Activated CD8-positive, alpha-beta memory T cell treated with anti-CD3 and anti-CD28 coated beads for 1 hour (primary cell): ENCODE measurements around the gene UBAC2.

Experiments
- DNase-seq, 2 donors: peaks; one replicate each; pipeline ENCODE4 v3.0.0-alpha.2; 2020; ENCODE audit warnings: low read depth in 1 of 2; ENCODE audit errors: extremely low read depth in 1 of 2

UBAC2 gene

DNA sequence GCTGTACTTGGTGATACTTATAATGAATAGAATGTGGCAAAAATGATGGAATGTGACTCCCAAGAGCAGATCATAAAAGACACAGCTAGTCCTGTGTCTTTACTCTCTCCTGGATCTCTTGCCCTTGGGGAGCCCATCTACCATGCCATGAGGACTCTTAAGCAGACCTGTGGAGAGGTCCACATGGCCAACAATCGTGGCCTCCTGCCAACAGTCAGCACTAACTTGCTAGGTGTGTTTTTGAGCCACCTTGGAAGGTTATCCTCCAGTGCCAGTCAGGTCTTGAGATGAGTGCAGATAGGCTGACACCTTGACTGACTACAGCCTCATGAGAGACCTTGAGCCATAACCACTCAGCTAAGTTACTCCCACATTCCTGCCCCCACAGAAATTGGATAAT lies 128.8 kb downstream of the UBAC2 start:
- no peak for DNase-seq

DNA sequence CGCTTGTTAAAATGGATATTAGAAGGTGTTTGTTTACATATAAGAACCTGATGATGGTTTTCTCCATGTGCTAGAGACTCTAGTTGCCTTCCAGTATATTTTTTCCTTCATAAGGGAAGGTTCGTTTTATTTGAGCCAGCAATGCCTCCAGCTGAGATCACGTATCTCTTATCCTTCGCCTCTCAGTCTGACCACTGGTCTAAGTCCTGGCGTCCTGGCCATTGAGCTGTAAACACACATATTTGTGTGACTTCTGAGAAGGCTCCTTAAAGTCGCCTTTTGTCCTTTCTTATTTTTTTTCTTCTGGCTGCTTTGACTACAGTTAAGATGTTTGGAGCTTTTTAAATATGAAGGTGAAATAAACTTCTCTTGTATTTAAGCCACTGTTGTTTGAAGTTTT lies 130.3 kb downstream of the UBAC2 start:
- no peak for DNase-seq

DNA sequence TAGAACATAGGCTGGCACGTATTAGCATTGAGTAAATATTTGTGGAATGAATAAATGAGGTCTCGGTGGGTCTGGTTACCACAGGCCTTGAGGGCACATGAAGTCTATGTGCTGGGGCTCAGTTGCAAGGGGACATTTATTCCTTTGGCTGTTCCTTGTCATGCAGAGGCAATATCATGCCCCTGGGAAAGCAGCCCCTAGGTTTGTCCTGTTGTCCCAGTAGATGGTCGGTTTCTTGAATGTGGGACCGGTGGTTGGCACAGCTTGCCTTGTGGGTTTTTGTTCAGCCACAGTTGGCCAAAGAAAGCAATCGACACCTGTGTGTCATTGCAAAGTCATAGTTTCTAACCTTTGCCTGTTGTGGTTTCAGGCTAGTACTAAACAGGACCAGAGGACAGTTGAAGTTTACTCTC lies 131.2 kb downstream of the UBAC2 start:
- no peak for DNase-seq

DNA sequence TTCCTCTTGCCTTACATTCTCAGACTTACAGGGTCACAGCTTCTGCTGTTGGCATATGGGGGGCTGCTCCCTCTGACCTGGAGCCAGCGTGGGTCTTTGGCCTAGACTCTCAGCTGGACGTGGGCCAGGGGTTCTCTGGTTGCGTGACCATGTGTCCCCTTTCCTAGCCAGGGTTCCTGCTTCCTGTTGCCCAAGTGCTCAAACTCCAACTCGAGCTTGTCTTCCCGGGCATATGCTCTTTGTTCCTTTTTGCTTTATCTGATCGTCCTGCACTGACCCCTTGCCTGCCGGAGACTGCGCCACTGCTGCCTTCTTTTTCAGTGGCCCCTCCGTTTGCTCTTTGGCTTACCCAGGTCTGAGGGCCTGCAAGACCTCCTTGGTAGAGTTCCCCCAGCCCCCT lies 131.8 kb downstream of the UBAC2 start:
- DNase-seq, result no peak

DNA sequence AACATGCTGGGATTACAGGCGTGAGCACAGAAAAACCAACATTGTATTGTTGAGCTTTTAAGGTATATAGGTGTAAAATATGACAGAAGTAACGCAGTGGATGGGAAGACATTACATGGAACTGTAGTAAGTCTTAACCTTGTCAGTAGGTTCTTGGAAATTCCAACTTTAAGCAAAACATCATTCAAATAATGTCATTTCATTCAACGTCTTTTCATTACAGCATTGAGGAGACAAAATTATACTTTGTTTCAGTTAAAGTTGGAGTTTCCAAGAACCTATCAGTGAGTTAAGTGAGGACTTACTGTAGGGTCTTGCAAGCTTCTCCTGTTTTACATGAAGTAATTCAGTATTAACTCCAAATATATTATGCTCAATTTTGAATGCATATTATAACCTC lies 133.6 kb downstream of the UBAC2 start:
- DNase-seq, result no peak

DNA sequence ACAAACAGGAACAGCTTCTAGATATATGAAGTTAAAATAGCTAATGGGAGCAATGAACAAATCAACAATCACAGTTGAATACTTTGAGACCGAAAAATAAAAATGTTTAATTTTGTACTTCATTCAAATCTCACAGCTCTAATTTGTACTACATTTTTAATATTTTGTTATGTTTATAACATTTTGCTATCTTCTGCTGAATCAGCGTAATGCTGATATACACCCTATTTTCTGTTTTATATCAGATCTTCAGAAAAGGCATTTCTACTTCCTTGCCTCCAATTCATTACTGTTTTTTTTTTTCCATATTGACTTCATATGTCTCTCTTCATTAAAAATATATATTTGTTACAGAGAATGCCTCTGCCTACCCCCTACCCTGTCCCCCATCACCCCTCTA lies 134.4 kb downstream of the UBAC2 start:
- no peak for DNase-seq

- DNase-seq, result no peak
These were observed 134.9 kb downstream of the UBAC2 start for GRCh38 chr13:99335603-99336002.

DNA sequence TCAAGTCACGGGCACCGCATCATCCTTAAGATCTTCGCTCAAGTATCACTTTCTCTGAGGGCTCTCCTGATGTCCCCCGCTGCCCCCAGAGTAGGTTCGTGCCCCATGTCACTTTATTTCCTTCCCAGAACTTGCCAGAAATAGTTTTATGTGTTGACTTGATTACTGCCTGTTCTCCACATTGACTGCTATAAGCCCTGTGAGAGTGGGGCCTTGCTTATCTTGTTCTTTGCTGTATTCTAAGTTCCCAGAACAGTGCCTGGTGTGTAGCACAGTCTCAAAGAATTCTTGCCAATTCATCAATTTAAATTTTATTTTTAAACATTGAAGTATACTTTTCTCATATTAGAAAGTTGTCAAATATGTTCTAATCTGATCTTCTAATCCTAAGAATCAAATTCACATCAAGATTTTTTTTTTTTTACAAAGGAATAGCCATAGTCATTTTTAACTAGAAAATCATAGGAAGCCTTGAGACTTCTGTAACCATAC lies 138.6 kb downstream of the UBAC2 start:
- no peak for DNase-seq

- DNase-seq, result no peak
These were observed 139.2 kb downstream of the UBAC2 start for GRCh38 chr13:99339736-99340397.

- no peak for DNase-seq
These were observed 140.0 kb downstream of the UBAC2 start for GRCh38 chr13:99340638-99341037.

DNA sequence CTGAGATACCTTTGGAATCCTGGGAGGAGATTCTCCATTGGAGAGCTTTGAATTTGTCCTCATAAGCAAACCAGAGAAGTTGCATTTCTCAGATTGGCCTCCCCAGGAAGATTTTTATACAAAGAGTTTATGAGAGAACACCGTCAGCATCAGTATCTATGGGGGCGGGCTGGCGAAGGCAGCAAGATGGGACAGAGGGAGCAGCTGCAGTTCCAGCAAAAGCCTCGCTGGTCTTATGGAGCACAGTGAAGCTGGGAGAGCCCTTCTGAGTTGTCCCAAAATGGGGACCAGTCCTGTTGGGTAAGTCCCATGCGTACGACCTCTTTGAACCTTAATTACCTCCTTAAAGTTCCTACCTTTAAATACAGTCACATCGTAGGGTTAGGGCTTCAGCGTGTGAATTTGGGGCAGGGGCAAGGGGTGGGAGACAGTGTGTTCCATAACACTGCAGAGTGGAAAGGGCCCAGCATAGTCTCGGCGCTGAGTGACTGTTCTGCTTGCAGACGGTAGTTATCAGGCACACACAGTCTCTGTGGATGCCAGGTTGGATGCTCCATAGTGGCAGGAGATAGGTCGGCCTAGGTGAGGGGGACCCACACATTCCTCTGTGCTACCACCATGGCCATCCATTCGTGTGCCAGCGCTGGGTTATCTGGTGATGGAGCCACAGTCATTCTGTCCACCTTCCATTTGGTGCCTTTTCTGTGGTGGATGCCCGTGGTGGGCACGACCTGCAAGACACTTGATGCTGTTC lies 141.5 kb downstream of the UBAC2 start:
- no peak for DNase-seq

- DNase-seq, result no peak
These were observed 142.2 kb downstream of the UBAC2 start for GRCh38 chr13:99342723-99343315.

- DNase-seq, result no peak
These were observed 144.1 kb downstream of the UBAC2 start for GRCh38 chr13:99344610-99345208.

- no peak for DNase-seq
These were observed 144.7 kb downstream of the UBAC2 start for GRCh38 chr13:99345345-99345744.

DNA sequence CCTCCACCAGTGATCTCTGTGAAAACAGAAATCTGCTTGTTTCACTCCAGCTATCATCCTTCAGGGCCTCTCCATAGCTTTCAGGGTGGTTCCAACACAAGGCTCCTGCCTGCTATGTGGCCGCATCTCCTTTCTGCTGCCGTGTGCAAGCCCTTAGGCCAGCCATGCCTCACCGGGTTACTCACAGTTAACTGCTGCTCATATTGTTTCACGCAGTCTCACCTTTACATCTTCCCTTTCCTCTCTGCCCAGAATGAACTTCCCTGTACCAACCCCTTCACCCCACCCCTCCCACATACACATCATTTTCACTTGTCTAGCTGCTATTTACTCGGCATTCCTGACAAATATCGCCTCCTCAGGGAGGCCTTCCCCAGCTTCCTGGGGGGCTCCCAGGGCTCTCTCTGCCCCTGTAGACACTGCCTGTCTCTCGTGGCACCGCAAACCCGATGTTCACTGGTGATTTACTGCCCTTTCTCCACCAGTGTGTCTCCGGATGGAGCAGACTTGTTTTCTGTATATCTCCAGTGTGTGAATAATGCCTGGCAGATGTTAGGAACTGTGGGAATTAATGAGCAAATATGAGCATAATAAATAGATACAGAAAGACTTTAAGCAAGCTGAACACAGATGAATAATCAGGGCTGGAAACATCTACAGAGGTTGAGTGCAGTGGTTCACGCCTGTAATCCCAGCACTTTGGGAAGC lies 145.8 kb downstream of the UBAC2 start:
- no peak for DNase-seq

GRCh38 chr13:99347335-99347878 lies 146.8 kb downstream of the UBAC2 start:
- no peak for DNase-seq

GRCh38 chr13:99347911-99348451 lies 147.3 kb downstream of the UBAC2 start:
- DNase-seq, result no peak

DNA sequence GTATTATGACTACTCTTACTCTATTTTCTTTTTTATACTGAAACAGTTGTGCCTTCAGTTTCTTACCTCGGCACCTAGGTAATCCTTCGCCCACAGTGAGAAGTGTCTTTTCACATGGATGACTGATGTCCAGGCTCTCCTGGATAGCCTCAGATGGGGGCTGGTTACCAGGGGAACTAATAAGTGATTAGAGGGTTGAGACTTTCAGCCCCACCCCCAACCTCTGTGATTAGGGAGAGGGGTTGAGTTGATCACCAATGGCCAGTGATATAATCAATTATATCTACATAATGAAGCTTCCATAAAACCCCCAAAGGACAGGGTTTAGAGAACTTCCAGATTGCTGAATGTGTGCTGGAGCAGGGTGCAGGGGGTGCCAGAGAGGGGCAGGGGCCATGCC lies 149.5 kb downstream of the UBAC2 start:
- no peak for DNase-seq

- no peak for DNase-seq
These were observed 151.1 kb downstream of the UBAC2 start for GRCh38 chr13:99351772-99352171.
